ENCODE data around the gene FSTL4. TPM values are rescaled to one million over a fixed set of nuclear protein-coding genes. Genes with fewer than 3 reads are reported as not detected.

Gene FSTL4
- polyA plus RNA-seq, 1 donor (not counting 4 experiments of a cell fraction or from before 2014, with no cell fraction given) = 1.7 TPM

- dilution Hi-C loops (cut with MboI; ENCODE audit: extremely low pct_ligation_motif_present, low sequenced_read_pairs) = no loop called here
- Histone ChIP-seq H3K4me2 (ENCODE audit: control insufficient read depth, extremely low read depth, insufficient read depth, low read depth, low read length) (no peak overlapping the region), H3K27me3 (ENCODE audit: control insufficient read depth, extremely low read depth, insufficient read depth, low read length) (peaks cover 2% of the 10 kb centered on the region), H3K4me1 (ENCODE audit: control insufficient read depth, extremely low read depth, insufficient read depth, low read length) (peaks cover 19% of the 10 kb centered on the region), H2AFZ (ENCODE audit: control insufficient read depth, low read length) (no peak overlapping the region), H3K9ac (ENCODE audit: control insufficient read depth, extremely low read depth, insufficient read depth, low read length) (no peak overlapping the region), H3K36me3 (ENCODE audit: control insufficient read depth in 2 of 2, extremely low read depth in 1 of 2, insufficient read depth in 2 of 2, low read length in 2 of 2) (no peaks in the 10 kb centered on the region), H4K20me1 (ENCODE audit: control insufficient read depth, extremely low read depth, insufficient read depth, low read length) (no peaks in the 10 kb centered on the region), H3K9me3 (ENCODE audit: control insufficient read depth, low read depth, low read length) (no peaks in the 10 kb centered on the region), H3K9me1 (ENCODE audit: control insufficient read depth, extremely low read depth, insufficient read depth, low read length) (no peaks in the 10 kb centered on the region), H3K27ac (ENCODE audit: control insufficient read depth, insufficient read depth, low read length) (no peak overlapping the region), H3K79me2 (ENCODE audit: control insufficient read depth, insufficient read depth, low read length) (no peaks in the 10 kb centered on the region), H3K4me3 (ENCODE audit: control insufficient read depth in 2 of 3, extremely low read depth in 1 of 3, insufficient read depth in 2 of 3, low read depth in 1 of 3, low read length in 3 of 3) (no peak overlapping the region)
- FAIRE-seq = no peak
- no peak for DNase-seq (ENCODE audit: low read depth, low spot score)
- TF ChIP-seq EZH2 (IDR thresholded peaks at IDR 0.05; ENCODE audit: low read length) (no peak), CTCF (optimal IDR thresholded peaks at IDR 0.05 in 1 of 3, IDR thresholded peaks at IDR 0.05 in 1 of 3, conservative IDR thresholded peaks at IDR 0.05 in 1 of 3; ENCODE audit: extremely low read depth in 1 of 3, insufficient read depth in 2 of 3, low read length in 3 of 3) (peak; percentile 19 to 50 (median 35))
These were observed 190.9 kb downstream of the FSTL4 start for GRCh38 chr5:133421394-133421793.

GRCh38 chr5:133420440-133421301 is 191.7 kb downstream of the FSTL4 start:
- Histone ChIP-seq H3K27me3 (ENCODE audit: control insufficient read depth, extremely low read depth, insufficient read depth, low read length) (no peaks in the 10 kb centered on the region), H3K79me2 (ENCODE audit: control insufficient read depth, insufficient read depth, low read length) (no peaks in the 10 kb centered on the region), H3K9ac (ENCODE audit: control insufficient read depth, extremely low read depth, insufficient read depth, low read length) (no peak overlapping the region), H3K36me3 (ENCODE audit: control insufficient read depth in 2 of 2, extremely low read depth in 1 of 2, insufficient read depth in 2 of 2, low read length in 2 of 2) (no peaks in the 10 kb centered on the region), H3K9me1 (ENCODE audit: control insufficient read depth, extremely low read depth, insufficient read depth, low read length) (no peaks in the 10 kb centered on the region), H3K4me2 (ENCODE audit: control insufficient read depth, extremely low read depth, insufficient read depth, low read depth, low read length) (no peak overlapping the region), H4K20me1 (ENCODE audit: control insufficient read depth, extremely low read depth, insufficient read depth, low read length) (no peaks in the 10 kb centered on the region), H3K4me3 (ENCODE audit: control insufficient read depth in 2 of 3, extremely low read depth in 1 of 3, insufficient read depth in 2 of 3, low read depth in 1 of 3, low read length in 3 of 3) (no peak overlapping the region), H2AFZ (ENCODE audit: control insufficient read depth, low read length) (no peak overlapping the region), H3K9me3 (ENCODE audit: control insufficient read depth, low read depth, low read length) (no peaks in the 10 kb centered on the region), H3K27ac (ENCODE audit: control insufficient read depth, insufficient read depth, low read length) (no peak overlapping the region), H3K4me1 (ENCODE audit: control insufficient read depth, extremely low read depth, insufficient read depth, low read length) (peaks cover 19% of the 10 kb centered on the region)
- no peak for DNase-seq (ENCODE audit: low read depth, low spot score)
- TF ChIP-seq CTCF (optimal IDR thresholded peaks at IDR 0.05 in 1 of 3, IDR thresholded peaks at IDR 0.05 in 1 of 3, conservative IDR thresholded peaks at IDR 0.05 in 1 of 3; ENCODE audit: extremely low read depth in 1 of 3, insufficient read depth in 2 of 3, low read length in 3 of 3) = no peak
- no peak for FAIRE-seq
- dilution Hi-C loops (cut with MboI; ENCODE audit: extremely low pct_ligation_motif_present, low sequenced_read_pairs) = no loop called here

Measured in keratinocyte (primary cell).